ENCODE results near the gene UNC13C. TPM values are rescaled to one million over a fixed set of nuclear protein-coding genes. Genes with fewer than 3 reads are reported as not detected.

Gene UNC13C
- total RNA-seq, 6 experiments from 2014 or later = not detected

DNA sequence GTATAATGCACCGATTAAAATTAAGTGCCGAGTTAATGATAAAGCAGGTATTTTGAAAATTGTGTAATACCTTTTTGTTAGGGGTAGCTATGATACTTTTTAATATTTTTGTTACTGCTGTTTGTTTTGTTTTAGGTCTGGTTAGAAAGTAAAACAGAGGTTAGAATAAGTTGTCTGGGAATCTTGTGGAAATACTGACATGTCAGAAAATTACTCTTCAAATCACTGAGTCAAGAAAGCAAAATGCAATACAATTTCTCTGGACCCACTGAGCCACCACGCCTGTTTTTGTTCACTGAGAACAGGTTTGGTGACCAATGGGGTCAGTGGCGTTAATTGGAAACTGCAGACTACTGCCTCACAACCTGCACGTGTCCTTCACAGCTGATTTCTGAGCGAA, 601.6 kb downstream of the UNC13C start:
- H3K27me3 Mint-ChIP-seq (ENCODE audit: insufficient read depth) = no peaks in the 10 kb centered on the region; the same call in 1 of the 2 replicates
- no peak overlapping the region for H3K4me3 Mint-ChIP-seq
- no peak for TF ChIP-seq CTCF (IDR thresholded peaks at IDR 0.05)
- no peak overlapping the region for H3K27ac Mint-ChIP-seq
- DNase-seq = no peak
- H3K4me1 Mint-ChIP-seq (ENCODE audit: low read depth) = no peaks in the 10 kb centered on the region
- H3K36me3 Mint-ChIP-seq (ENCODE audit: low read depth) = no peaks in the 10 kb centered on the region
- peaks cover 25% of the 10 kb centered on the region for H3K9me3 Mint-ChIP-seq

DNA sequence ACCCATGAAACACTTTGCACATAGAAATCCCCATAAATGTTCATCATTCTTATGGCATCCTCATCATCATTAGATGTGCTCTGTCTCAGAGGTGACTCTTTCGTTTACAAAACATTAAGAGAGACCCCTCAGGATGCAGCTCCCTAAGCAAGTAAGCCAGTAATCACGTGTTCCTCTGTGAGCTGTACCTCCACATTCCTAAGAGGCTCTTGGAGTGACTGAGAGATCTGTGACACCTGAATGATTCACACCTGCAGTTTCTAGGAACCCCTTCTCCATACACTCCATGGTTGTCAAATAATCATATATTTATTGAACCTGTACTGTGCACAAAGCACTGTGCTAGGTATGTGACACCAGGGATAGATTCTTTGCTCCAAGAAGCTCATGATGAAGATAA, 602.4 kb downstream of the UNC13C start:
- no peak for DNase-seq
- no peaks in the 10 kb centered on the region for H3K36me3 Mint-ChIP-seq (ENCODE audit: low read depth)
- TF ChIP-seq CTCF (IDR thresholded peaks at IDR 0.05) = no peak
- H3K4me3 Mint-ChIP-seq = no peak overlapping the region
- peaks cover 33% of the 10 kb centered on the region for H3K9me3 Mint-ChIP-seq
- H3K4me1 Mint-ChIP-seq (ENCODE audit: low read depth) = no peaks in the 10 kb centered on the region
- H3K27ac Mint-ChIP-seq = no peak overlapping the region
- H3K27me3 Mint-ChIP-seq (ENCODE audit: insufficient read depth) = no peaks in the 10 kb centered on the region; the same call in 1 of the 2 replicates

- no peaks in the 10 kb centered on the region for H3K36me3 Mint-ChIP-seq (ENCODE audit: low read depth)
- no peak for TF ChIP-seq CTCF (IDR thresholded peaks at IDR 0.05)
- H3K27me3 Mint-ChIP-seq (ENCODE audit: insufficient read depth) = no peaks in the 10 kb centered on the region
- H3K4me1 Mint-ChIP-seq (ENCODE audit: low read depth) = no peaks in the 10 kb centered on the region
- no peak overlapping the region for H3K4me3 Mint-ChIP-seq
- no peak overlapping the region for H3K27ac Mint-ChIP-seq
- H3K9me3 Mint-ChIP-seq = peaks cover 53% of the 10 kb centered on the region
- no peak for DNase-seq
Measured at GRCh38 chr15:54582863-54583643, 604.8 kb downstream of the UNC13C start.

DNA sequence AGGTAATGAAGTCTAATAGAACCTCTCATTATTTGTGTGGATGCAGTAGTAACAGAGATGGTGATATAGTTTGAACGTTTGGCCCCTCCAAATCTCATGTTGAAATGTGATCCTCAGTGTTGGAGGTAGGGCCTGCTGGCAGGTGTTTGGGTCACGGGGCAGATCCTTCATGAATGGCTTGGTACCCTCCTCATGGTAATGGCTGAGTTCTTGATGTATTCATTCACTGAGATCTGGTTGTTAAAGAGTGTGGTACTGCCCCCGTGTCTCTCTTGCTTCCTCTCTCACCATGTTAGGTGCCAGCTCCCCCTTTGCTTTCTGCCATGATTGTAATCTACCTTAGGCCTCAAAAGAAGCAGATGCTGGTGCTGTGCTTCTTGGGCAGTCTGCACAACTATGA, 606.8 kb downstream of the UNC13C start:
- no peaks in the 10 kb centered on the region for H3K36me3 Mint-ChIP-seq (ENCODE audit: low read depth)
- DNase-seq = no peak
- no peaks in the 10 kb centered on the region for H3K4me1 Mint-ChIP-seq (ENCODE audit: low read depth)
- no peak overlapping the region for H3K4me3 Mint-ChIP-seq
- no peaks in the 10 kb centered on the region for H3K27me3 Mint-ChIP-seq (ENCODE audit: insufficient read depth)
- H3K27ac Mint-ChIP-seq = no peak overlapping the region
- no peak for TF ChIP-seq CTCF (IDR thresholded peaks at IDR 0.05)
- H3K9me3 Mint-ChIP-seq = peaks cover 55% of the 10 kb centered on the region

DNA sequence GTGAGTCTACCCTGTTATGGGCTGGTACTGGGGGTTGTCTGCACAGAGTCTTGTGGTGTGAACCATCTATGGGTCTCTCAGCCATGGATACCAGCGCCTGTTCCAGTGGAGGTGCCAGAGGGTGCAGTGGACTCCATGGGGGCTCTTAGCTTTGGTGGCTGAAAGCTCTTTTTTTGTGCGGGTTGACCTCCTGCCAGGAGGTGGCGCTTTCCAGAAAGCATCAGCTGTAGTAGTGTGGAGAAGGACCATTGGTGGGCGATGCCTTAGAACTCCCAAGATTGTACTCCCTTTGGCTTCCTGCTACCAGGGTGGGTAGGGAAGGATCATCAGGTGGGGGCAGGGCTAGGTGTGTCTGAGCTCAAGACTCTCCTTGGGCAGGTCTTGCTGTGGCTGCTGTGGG, 615.9 kb downstream of the UNC13C start:
- H3K9me3 Mint-ChIP-seq = peaks cover 57% of the 10 kb centered on the region
- H3K36me3 Mint-ChIP-seq (ENCODE audit: low read depth) = 0 out of 2 replicates have a peak, but pooled peaks cover 4% of the 10 kb centered on the region
- H3K4me1 Mint-ChIP-seq (ENCODE audit: low read depth) = no peaks in the 10 kb centered on the region
- no peak overlapping the region for H3K4me3 Mint-ChIP-seq
- no peak for DNase-seq
- no peak overlapping the region for H3K27ac Mint-ChIP-seq
- H3K27me3 Mint-ChIP-seq (ENCODE audit: insufficient read depth) = peaks cover 3% of the 10 kb centered on the region; the same call in 1 of the 2 replicates
- TF ChIP-seq CTCF (IDR thresholded peaks at IDR 0.05) = no peak
